H9 (cell line): Measurements from ENCODE around the gene NUP210. TPM values are rescaled to one million over a fixed set of nuclear protein-coding genes. Genes with fewer than 3 reads are reported as not detected.

Experiments used
- DNase-seq: peaks from one replicate; pipeline ENCODE4 v3.0.0-alpha.2; 2017
- H2AFZ ChIP-seq: one replicate; pipeline ENCODE4 v1.6.1; 2013; ENCODE audit warnings: mild to moderate bottlenecking, low read length, control low read depth, moderate library complexity
- H2AK5ac ChIP-seq: 2 replicates; pipeline ENCODE4 v1.6.1; 2013; ENCODE audit warnings: low read length, control low read depth, mixed read lengths; ENCODE audit not compliant: insufficient read length
- H2BK120ac ChIP-seq: one replicate; pipeline ENCODE4 v1.6.1; 2013; ENCODE audit warnings: low read depth, mild to moderate bottlenecking, low read length, control low read depth, inconsistent platforms; ENCODE audit not compliant: poor library complexity, severe bottlenecking
- H2BK12ac ChIP-seq: 2 replicates; pipeline ENCODE4 v1.6.1; 2013; ENCODE audit warnings: low read length, control low read depth, mixed read lengths, low read depth; ENCODE audit not compliant: insufficient read length
- H2BK15ac ChIP-seq: 2 replicates; pipeline ENCODE4 v1.6.1; 2013; ENCODE audit warnings: low read depth, low read length, control low read depth
- H2BK20ac ChIP-seq: one replicate; pipeline ENCODE4 v1.6.1; 2013; ENCODE audit warnings: low read depth, mild to moderate bottlenecking, low read length, control low read depth, inconsistent platforms; ENCODE audit not compliant: poor library complexity, severe bottlenecking
- H2BK5ac ChIP-seq: 2 replicates; pipeline ENCODE4 v1.6.1; 2013; ENCODE audit warnings: low read length, control low read depth, mixed read lengths; ENCODE audit not compliant: insufficient read length
- H3K14ac ChIP-seq: 2 replicates; pipeline ENCODE4 v1.6.1; 2013; ENCODE audit warnings: low read length, control low read depth; ENCODE audit not compliant: insufficient read depth
- H3K18ac ChIP-seq: 2 replicates; pipeline ENCODE4 v1.6.1; 2013; ENCODE audit warnings: low read depth, mild to moderate bottlenecking, mixed read lengths, low read length, control low read depth; ENCODE audit not compliant: insufficient read length
- H3K23ac ChIP-seq: 2 replicates; pipeline ENCODE4 v1.6.1; 2013; ENCODE audit warnings: low read length, control low read depth, mixed read lengths, low read depth; ENCODE audit not compliant: insufficient read length
- H3K23me2 ChIP-seq: 2 replicates; pipeline ENCODE4 v1.6.1; 2013; ENCODE audit warnings: low read depth, mild to moderate bottlenecking, mixed read lengths, low read length, control low read depth; ENCODE audit not compliant: insufficient read length, poor library complexity, severe bottlenecking
- H3K27ac ChIP-seq: 2 replicates; pipeline ENCODE4 v1.5.1; 2013; ENCODE audit warnings: low read length, control low read depth, mixed read lengths, low read depth; ENCODE audit not compliant: insufficient read length
- H3K27me3 ChIP-seq: 2 replicates; pipeline ENCODE4 v1.6.1; 2013; ENCODE audit warnings: low read length, control low read depth, inconsistent platforms; ENCODE audit not compliant: insufficient read depth
- H3K4ac ChIP-seq: 2 replicates; pipeline ENCODE4 v1.6.1; 2013; ENCODE audit warnings: low read depth, mild to moderate bottlenecking, control low read depth, inconsistent platforms, low read length, moderate library complexity
- H3K4me1 ChIP-seq: 2 replicates; pipeline ENCODE4 v1.6.1; 2013; ENCODE audit warnings: low read length, control low read depth, inconsistent platforms; ENCODE audit not compliant: insufficient read depth
- H3K4me2 ChIP-seq: 2 replicates; pipeline ENCODE4 v1.6.1; 2013; ENCODE audit warnings: low read length, control low read depth, mixed read lengths; ENCODE audit not compliant: insufficient read length, insufficient read depth
- H3K56ac ChIP-seq: 2 replicates; pipeline ENCODE4 v1.6.1; 2013; ENCODE audit warnings: low read depth, mild to moderate bottlenecking, mixed read lengths, low read length, control low read depth; ENCODE audit not compliant: insufficient read length
- H3K79me1 ChIP-seq: 2 replicates; pipeline ENCODE4 v1.6.1; 2013; ENCODE audit warnings: low read depth, mild to moderate bottlenecking, moderate library complexity, low read length, control low read depth, inconsistent platforms; ENCODE audit not compliant: insufficient read depth, poor library complexity, severe bottlenecking
- H3K79me2 ChIP-seq: 2 replicates; pipeline ENCODE4 v1.6.1; 2013; ENCODE audit warnings: low read length, control low read depth, inconsistent platforms; ENCODE audit not compliant: insufficient read depth
- H3K9ac ChIP-seq: 2 replicates; pipeline ENCODE4 v1.6.1; 2013; ENCODE audit warnings: low read length, control low read depth, mixed read lengths; ENCODE audit not compliant: insufficient read length; ENCODE audit errors: extremely low read depth
- H3K9me3 ChIP-seq: one replicate; pipeline ENCODE4 v1.6.1; 2013; ENCODE audit warnings: low read depth, low read length, inconsistent platforms; ENCODE audit not compliant: control insufficient read depth
- H3T11ph ChIP-seq: one replicate; pipeline ENCODE4 v1.6.1; 2013; ENCODE audit warnings: mild to moderate bottlenecking, low read length, control low read depth, inconsistent platforms
- H4K20me1 ChIP-seq: one replicate; pipeline ENCODE4 v1.6.1; 2013; ENCODE audit not compliant: control insufficient read depth, insufficient read length, insufficient read depth
- H4K5ac ChIP-seq: 2 replicates; pipeline ENCODE4 v1.6.1; 2013; ENCODE audit warnings: low read depth, mild to moderate bottlenecking, mixed read lengths, low read length, control low read depth; ENCODE audit not compliant: insufficient read length
- H4K8ac ChIP-seq: replicated peaks from 2 replicates; pipeline ENCODE4 v1.6.1; 2013; ENCODE audit warnings: low read length, control low read depth, mixed read lengths, low read depth; ENCODE audit not compliant: insufficient read length
- H4K91ac ChIP-seq: 2 replicates; pipeline ENCODE4 v1.6.1; 2013; ENCODE audit warnings: low read depth, mild to moderate bottlenecking, moderate library complexity, mixed read lengths, low read length, control low read depth; ENCODE audit not compliant: insufficient read length
- H3K27ac Mint-ChIP-seq, 3 experiments: 2 replicates in 2 of 3; 3 replicates in 1 of 3; pipeline ENCODE4 v1.8.0; 2020 to 2021; ENCODE audit warnings: mixed read lengths in 3 of 3, mild to moderate bottlenecking in 1 of 3, moderate library complexity in 1 of 3
- H3K27me3 Mint-ChIP-seq: 2 replicates; pipeline ENCODE4 v1.8.0; 2021; ENCODE audit warnings: low read depth, mild to moderate bottlenecking, moderate library complexity, mixed read lengths
- H3K36me3 Mint-ChIP-seq, 3 experiments: 2 replicates in 2 of 3; 3 replicates in 1 of 3; pipeline ENCODE4 v1.8.0; 2020 to 2021; ENCODE audit warnings: low read depth in 3 of 3, mixed read lengths in 3 of 3; ENCODE audit not compliant: insufficient read depth in 1 of 3
- H3K4me1 Mint-ChIP-seq, 2 experiments: 2 replicates each; pipeline ENCODE4 v1.8.0; 2020; ENCODE audit warnings: mixed read lengths in 2 of 2
- H3K4me3 Mint-ChIP-seq, 2 experiments: 2 replicates in 1 of 2; 3 replicates in 1 of 2; pipeline ENCODE4 v1.8.0; 2020 to 2021; ENCODE audit warnings: mild to moderate bottlenecking in 2 of 2, mixed read lengths in 2 of 2, moderate library complexity in 1 of 2
- H3K9me3 Mint-ChIP-seq, 2 experiments: 2 replicates in 1 of 2; 3 replicates in 1 of 2; pipeline ENCODE4 v1.8.0; 2020; ENCODE audit warnings: mild to moderate bottlenecking in 2 of 2, mixed read lengths in 2 of 2, moderate library complexity in 1 of 2
- WGBS: extraction: QIAGEN DNeasy Blood & Tissue Kit; methylation state at CpG from one replicate; pipeline ENCODE4 v1.1.7; 2013; ENCODE audit warnings: missing lambda C conversion rate, low lambda C conversion rate, mixed read lengths; ENCODE audit not compliant: insufficient read length; ENCODE audit errors: extremely low coverage; 5-methylcytosine and 5-hydroxymethylcytosine counted together
- total RNA-seq: library from RNA; stranded (reverse); gene quantifications from 2 replicates; pipeline ENCODE4 v1.2.1, GENCODE V29; 2021
- TF ChIP-seq, protein P1 (sequence below): fragments of 200-600 bp; sonication (generic); conservative IDR thresholded peaks from 3 replicates; pipeline ENCODE4 v1.8.0; 2021; ENCODE audit warnings: antibody characterized with exemption, mild to moderate bottlenecking

The NUP210 gene
- total RNA-seq, 1 experiment from 2014 or later = 48.8 TPM

DNA sequence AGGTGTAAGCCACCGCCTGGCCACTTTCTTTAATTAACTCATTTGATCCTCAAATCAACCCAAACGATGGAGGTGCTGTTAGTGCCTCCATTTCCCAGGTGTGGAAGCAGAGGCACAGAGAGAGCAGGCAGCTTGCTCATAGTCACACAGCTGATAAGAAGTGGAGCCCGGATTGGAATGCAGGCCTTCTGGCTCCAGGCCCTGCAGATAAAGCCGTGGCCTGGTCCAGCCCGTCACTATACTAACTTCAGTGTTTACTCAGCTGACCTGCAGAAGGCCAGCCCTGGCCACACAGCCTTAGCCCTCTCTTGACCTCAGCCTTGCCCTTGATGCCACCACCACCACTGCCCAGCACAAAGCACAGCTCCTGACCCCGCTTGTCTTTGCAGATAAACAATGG lies 116.7 kb downstream of the NUP210 start:
- DNase-seq = no peak

More for the DNA sequence above, 116.7 kb downstream of the NUP210 start:
- H3K23ac ChIP-seq = no peak overlapping the region
- H3K79me2 ChIP-seq = no peaks in the 10 kb centered on the region
- H3K79me1 ChIP-seq = no peaks in the 10 kb centered on the region
- H4K5ac ChIP-seq = no peak overlapping the region
- Mint-ChIP-seq H3K4me3 (no peak overlapping the region), H3K27ac (peak overlapping the region in 1 of 3 experiments; percentile 27; a peak in 2 of 7 replicates), H3K36me3 (no peaks in the 10 kb centered on the region), H3K9me3 (no peaks in the 10 kb centered on the region; a peak in 1 of 5 replicates), H3K27me3 (peaks cover 3% of the 10 kb centered on the region), H3K4me1 (peaks cover 17 to 34% of the 10 kb centered on the region in 2 experiments)
- no peak overlapping the region for H3K4me2 ChIP-seq
- H4K20me1 ChIP-seq = no peaks in the 10 kb centered on the region
- no peaks in the 10 kb centered on the region for H3K9me3 ChIP-seq
- no peak overlapping the region for H4K91ac ChIP-seq
- H2BK120ac ChIP-seq = no peak overlapping the region
- no peak overlapping the region for H3K18ac ChIP-seq
- H4K8ac ChIP-seq = no peak overlapping the region
- H3K23me2 ChIP-seq = peaks cover under 1% of the 10 kb centered on the region
- no peaks in the 10 kb centered on the region for H3K4me1 ChIP-seq
- no peak overlapping the region for H2AFZ ChIP-seq
- no peak overlapping the region for H2BK12ac ChIP-seq
- H3K4ac ChIP-seq = no peak overlapping the region
- no peak overlapping the region for H2BK15ac ChIP-seq
- no peak overlapping the region for H2BK5ac ChIP-seq
- no peak overlapping the region for H3K56ac ChIP-seq
- TF ChIP-seq, protein P1, sequence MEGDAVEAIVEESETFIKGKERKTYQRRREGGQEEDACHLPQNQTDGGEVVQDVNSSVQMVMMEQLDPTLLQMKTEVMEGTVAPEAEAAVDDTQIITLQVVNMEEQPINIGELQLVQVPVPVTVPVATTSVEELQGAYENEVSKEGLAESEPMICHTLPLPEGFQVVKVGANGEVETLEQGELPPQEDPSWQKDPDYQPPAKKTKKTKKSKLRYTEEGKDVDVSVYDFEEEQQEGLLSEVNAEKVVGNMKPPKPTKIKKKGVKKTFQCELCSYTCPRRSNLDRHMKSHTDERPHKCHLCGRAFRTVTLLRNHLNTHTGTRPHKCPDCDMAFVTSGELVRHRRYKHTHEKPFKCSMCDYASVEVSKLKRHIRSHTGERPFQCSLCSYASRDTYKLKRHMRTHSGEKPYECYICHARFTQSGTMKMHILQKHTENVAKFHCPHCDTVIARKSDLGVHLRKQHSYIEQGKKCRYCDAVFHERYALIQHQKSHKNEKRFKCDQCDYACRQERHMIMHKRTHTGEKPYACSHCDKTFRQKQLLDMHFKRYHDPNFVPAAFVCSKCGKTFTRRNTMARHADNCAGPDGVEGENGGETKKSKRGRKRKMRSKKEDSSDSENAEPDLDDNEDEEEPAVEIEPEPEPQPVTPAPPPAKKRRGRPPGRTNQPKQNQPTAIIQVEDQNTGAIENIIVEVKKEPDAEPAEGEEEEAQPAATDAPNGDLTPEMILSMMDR = no peak
- no CpG with 5 or more reads among the region's 6 CpGs for WGBS
- no peak overlapping the region for H3T11ph ChIP-seq
- H2BK20ac ChIP-seq = no peak overlapping the region
- no peaks in the 10 kb centered on the region for H3K27me3 ChIP-seq
- no peak overlapping the region for H3K14ac ChIP-seq
- H2AK5ac ChIP-seq = no peak overlapping the region
- H3K9ac ChIP-seq = no peak overlapping the region
- no peak overlapping the region for H3K27ac ChIP-seq
